ENCODE results near the gene CCDC33. TPM values are rescaled to one million over a fixed set of nuclear protein-coding genes. Genes with fewer than 3 reads are reported as not detected.

The CCDC33 gene
- total RNA-seq, 4 donors from 2014 or later, result 0.13 TPM; not detected in 3

DNA sequence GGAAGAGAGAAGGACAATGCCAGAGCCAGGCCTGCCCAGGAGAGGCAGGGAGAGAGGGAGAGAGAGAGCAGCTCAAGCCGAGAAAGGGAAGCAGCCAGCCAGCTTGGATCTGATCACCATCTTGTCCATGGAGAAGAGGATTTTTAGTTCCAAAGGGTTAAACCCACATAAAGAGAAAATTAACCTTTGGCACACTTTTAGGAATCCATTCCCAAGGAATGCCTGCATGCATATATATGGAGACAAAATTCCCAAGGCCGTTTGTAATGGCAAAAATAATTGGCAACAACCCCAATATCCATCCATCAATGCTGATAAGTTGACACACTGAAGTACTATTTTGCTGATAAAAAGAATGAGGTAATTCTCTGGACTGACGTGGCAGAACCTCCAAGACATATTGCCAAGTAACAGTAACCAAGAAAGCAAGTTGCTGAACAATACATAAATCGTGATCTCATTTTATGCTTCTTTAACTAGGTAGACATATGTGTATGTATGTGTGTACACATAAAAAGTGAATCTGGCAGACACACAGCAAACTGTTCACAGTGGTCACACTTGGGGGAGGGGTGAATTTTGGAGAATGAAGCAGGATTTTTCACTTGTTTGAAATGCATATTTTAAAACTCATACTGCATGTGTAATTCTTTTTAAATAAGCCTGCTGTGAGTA is 26.0 kb upstream of the CCDC33 start:
- H3K36me3 ChIP-seq, result no peaks in the 10 kb centered on the region
- H3K27me3 ChIP-seq, result no peaks in the 10 kb centered on the region
- 70 to 72% methylated on average over 4 of the region's 4 CpGs for WGBS, 2 donors
- intact Hi-C loops (cut with DNase I), result no loop called here
- H3K27ac ChIP-seq, result no peak overlapping the region
- no peaks in the 10 kb centered on the region for H3K9me3 ChIP-seq
- peaks cover 19 to 28% of the 10 kb centered on the region in 2 donors for H3K4me1 ChIP-seq
- DNase-seq, result no peak
- H3K4me3 ChIP-seq (replicated peaks in 1 of 3), result no peak overlapping the region
- TF ChIP-seq, protein P1, sequence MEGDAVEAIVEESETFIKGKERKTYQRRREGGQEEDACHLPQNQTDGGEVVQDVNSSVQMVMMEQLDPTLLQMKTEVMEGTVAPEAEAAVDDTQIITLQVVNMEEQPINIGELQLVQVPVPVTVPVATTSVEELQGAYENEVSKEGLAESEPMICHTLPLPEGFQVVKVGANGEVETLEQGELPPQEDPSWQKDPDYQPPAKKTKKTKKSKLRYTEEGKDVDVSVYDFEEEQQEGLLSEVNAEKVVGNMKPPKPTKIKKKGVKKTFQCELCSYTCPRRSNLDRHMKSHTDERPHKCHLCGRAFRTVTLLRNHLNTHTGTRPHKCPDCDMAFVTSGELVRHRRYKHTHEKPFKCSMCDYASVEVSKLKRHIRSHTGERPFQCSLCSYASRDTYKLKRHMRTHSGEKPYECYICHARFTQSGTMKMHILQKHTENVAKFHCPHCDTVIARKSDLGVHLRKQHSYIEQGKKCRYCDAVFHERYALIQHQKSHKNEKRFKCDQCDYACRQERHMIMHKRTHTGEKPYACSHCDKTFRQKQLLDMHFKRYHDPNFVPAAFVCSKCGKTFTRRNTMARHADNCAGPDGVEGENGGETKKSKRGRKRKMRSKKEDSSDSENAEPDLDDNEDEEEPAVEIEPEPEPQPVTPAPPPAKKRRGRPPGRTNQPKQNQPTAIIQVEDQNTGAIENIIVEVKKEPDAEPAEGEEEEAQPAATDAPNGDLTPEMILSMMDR (IDR thresholded peaks at IDR 0.05), result no peak
- no peak for TF ChIP-seq POLR2A (IDR thresholded peaks at IDR 0.05)

DNA sequence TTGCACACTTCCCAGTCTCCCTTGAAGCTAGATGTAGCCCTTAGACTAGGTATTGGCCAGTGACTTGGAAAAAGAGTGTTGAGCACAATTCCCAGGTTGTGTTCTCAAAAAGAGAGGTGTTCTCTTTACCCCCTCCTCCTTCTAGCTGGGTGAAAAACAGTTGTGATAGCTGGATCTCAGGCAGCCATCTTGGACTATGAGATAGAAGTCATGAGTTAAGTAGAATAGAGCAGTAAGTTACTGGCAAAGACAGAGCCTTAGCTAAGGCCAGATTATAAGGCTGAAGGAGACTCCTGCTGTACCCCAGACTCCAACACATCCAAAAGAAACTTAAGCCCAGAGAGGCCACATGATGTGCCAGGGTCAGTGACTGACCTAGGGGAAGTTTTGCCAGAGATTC is 25.4 kb upstream of the CCDC33 start:
- Histone ChIP-seq H3K36me3 (no peaks in the 10 kb centered on the region), H3K4me3 (replicated peaks in 1 of 3) (no peak overlapping the region), H3K27ac (no peak overlapping the region), H3K27me3 (no peaks in the 10 kb centered on the region), H3K4me1 (peaks cover 19 to 22% of the 10 kb centered on the region in 2 donors), H3K9me3 (no peaks in the 10 kb centered on the region)
- TF ChIP-seq, protein P1 (IDR thresholded peaks at IDR 0.05), result no peak
- no peak for TF ChIP-seq POLR2A (IDR thresholded peaks at IDR 0.05)
- intact Hi-C loops (cut with DNase I), result no loop called here
- DNase-seq, result no peak

DNA sequence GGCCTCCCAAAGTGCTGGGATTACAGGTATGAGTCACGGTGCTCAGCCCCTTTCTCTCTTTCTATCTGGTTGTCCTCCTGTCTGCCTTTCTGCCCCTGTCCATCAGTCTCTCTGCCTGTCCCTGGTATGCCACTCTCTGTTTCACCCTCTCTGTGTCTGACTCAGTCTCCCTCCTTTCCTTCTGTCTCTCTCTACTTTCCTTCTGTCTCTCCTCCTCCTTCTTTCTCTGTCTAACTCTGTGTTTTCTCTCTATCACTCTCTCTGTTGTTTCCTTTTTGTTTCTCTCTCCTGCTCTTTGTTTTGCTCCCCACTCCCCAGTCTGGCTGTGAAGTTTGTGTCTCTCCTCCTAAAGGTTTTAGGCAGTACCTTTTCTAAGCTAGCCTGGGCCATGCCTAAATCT is 24.5 kb upstream of the CCDC33 start:
- no peak overlapping the region for H3K4me3 ChIP-seq (replicated peaks in 1 of 3)
- H3K9me3 ChIP-seq, result no peaks in the 10 kb centered on the region
- H3K4me1 ChIP-seq, result peaks cover 10 to 12% of the 10 kb centered on the region in 2 donors
- H3K27me3 ChIP-seq, result no peaks in the 10 kb centered on the region
- TF ChIP-seq, protein P1 (IDR thresholded peaks at IDR 0.05), result no peak
- no peak for TF ChIP-seq POLR2A (IDR thresholded peaks at IDR 0.05)
- H3K36me3 ChIP-seq, result no peaks in the 10 kb centered on the region
- 88 to 100% methylated on average over 1 of the region's 1 CpG for WGBS, 2 donors
- intact Hi-C loops (cut with DNase I), result no loop called here
- H3K27ac ChIP-seq, result no peak overlapping the region
- DNase-seq, result no peak

DNA sequence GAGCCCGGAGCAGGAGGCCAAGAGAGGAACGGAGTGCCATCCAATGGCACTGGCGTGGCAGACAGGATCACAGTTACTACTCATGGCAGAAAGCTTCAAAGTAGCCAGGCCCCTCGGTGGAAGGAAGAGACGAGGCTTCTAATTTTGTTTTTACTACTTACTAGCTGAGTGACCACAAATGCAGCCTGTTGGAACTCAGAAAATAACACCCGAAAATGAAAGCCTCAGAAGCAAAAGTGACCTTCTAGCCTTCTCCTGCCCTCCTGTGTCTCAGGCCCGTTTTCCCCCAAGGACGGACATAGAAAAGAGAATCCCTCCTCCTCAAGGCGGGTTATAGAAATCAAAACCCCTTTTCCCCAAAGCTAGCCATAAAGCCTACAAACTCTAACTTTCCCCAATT is 23.6 kb upstream of the CCDC33 start:
- TF ChIP-seq, protein P1 (IDR thresholded peaks at IDR 0.05), result no peak
- TF ChIP-seq POLR2A (IDR thresholded peaks at IDR 0.05), result no peak
- WGBS, 2 donors, result 87 to 90% methylated on average over 9 of the region's 9 CpGs

DNA sequence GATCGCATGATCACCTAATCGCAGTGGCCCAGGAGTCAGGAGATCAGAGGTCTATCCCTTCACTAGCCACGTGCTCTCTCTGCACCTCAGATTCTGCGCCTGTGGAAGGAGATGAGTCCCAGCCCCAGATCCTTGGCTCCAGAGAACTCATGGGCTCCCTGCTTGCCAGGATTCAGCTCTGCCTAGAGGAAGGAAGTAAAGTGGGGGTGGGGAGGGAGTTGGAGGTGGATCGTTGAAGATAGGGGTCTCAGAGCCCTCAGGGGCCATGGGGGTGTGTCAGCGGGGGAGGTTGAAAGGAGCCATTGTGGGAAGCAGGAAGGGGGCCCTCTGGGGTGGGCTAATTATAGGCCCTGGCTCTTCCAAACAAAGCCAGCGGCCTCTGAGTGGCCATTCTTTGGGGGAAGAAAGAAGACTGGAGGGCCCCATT is 22.3 kb upstream of the CCDC33 start:
- H3K27ac ChIP-seq, result no peak overlapping the region
- no peaks in the 10 kb centered on the region for H3K36me3 ChIP-seq
- H3K4me3 ChIP-seq (replicated peaks in 1 of 3), result no peak overlapping the region
- intact Hi-C loops (cut with DNase I), result no loop called here
- H3K27me3 ChIP-seq, result no peaks in the 10 kb centered on the region
- no peak for DNase-seq
- TF ChIP-seq POLR2A (IDR thresholded peaks at IDR 0.05), result no peak
- TF ChIP-seq, protein P1 (IDR thresholded peaks at IDR 0.05), result no peak
- no peaks in the 10 kb centered on the region for H3K4me1 ChIP-seq
- H3K9me3 ChIP-seq, result no peaks in the 10 kb centered on the region
- 68 to 80% methylated on average over 7 of the region's 7 CpGs for WGBS, 2 donors

More for the DNA sequence above, 23.6 kb upstream of the CCDC33 start:
- no peak for DNase-seq
- H3K27ac ChIP-seq, result no peak overlapping the region
- H3K36me3 ChIP-seq, result no peaks in the 10 kb centered on the region
- no peak overlapping the region for H3K4me3 ChIP-seq (replicated peaks in 1 of 3)
- H3K4me1 ChIP-seq, result peaks cover 2 to 4% of the 10 kb centered on the region in 2 donors
- no peaks in the 10 kb centered on the region for H3K9me3 ChIP-seq
- intact Hi-C loops (cut with DNase I), result no loop called here
- no peaks in the 10 kb centered on the region for H3K27me3 ChIP-seq
